ENCODE data around the gene CDK3.
"Not testable (repeated sequence)": the region's sequence is repeated elsewhere in the genome, so short reads cannot be mapped to it uniquely, and the experiment has no call there.

Gene CDK3

GRCh38 chr17:76000755-76001521 is at the start of gene CDK3:
CDK3 (plus strand) TSS chr17:76000855; CDS start chr17:76001426, 571 bp downstream.
- DNase-seq (ENCODE audit: low read depth in 2 of 3, low spot score in 2 of 3), result no peak

DNA sequence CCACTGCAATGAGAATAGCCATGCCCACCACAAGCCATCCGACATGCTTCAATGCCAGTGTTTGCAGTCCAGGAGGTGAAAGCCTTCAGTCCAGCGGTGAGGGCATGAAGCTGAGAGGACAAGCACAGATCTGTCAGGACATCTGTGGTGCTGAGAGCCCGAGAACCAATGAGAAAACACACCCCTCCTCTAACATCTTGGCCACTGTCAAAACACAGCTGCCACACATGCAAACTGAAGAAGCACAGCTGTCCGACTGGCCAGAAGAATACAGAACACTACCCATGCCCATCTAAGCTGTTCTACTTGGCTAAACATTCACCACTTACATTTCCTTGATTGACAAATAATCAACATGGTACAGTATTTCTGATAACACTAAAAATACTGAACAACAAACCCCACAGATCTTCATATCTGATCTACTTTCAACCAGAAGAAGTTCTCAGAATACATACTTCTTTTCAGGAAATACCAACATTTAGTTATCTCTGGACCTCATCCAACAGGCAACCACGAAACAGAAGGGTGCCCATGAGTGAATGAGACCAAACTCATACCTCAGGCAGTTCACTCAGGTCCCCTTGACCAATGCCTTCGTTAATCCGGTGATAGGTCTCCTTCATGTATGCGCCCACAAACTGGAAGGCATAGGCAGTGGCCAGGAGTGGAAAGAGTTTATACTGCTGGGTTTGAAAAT is 49.6 kb upstream of the CDK3 start:
- no peak for DNase-seq (ENCODE audit: low read depth in 2 of 3, low spot score in 2 of 3)

DNA sequence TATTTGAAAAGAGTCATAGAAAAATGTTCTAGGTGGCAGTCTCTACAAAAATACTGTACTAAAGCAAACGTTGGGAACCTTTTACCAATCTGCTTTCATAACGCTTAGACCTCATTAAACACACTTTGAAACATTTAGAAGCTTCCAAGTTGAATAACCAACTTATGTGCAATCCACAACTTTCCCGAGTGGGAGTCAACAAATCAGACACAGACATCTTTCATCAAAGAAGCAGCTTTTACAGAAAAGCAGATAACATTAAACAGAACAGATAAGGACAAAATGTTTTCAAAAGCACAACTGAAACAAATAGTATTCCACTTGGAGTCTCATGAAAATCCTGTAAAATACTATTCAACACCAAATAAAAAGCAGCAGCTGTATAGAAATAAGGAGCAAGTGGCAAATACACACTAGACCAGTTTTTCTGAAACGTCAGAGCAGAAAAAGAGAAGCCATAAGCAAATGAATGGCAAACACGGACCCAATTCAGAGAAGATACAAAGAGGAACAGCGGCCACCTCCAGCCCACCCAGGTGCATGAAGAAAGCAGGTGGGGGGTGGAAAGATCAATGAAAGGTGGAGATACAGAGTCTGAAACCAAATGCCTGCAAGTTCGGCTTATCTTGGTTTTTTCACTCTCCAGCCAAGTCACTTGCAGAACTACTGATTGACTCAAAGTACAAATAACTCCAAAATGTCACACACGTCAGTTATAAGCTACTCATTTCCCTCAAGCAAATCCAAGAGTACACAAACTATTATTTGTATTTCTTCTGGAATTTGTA is 41.4 kb upstream of the CDK3 start:
- no peak for DNase-seq (ENCODE audit: low read depth in 2 of 3, low spot score in 2 of 3)

- no peak for DNase-seq (ENCODE audit: low read depth in 2 of 3, low spot score in 2 of 3)
Measured at GRCh38 chr17:75959839-75960511, 40.7 kb upstream of the CDK3 start.

DNA sequence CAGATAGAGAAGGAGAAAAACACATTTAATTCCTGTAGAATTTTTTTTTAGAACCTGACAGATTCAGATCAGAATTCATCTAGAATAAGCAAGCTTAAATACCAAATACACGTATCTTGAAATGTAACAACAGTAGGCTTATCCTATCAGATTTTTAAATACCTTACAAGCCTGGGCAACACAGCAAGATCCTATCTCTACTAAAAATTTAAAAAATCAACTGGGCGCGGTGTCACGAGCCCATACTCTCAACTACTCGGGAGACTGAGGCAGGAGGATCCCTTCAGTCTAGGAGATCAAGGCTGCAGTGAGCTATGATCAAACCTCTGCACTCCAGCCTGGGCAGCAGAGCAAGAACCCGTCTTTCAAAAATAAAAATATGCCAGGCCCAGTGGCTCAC is 35.2 kb upstream of the CDK3 start:
- DNase-seq (ENCODE audit: low read depth in 2 of 3, low spot score in 2 of 3), result no peak

DNA sequence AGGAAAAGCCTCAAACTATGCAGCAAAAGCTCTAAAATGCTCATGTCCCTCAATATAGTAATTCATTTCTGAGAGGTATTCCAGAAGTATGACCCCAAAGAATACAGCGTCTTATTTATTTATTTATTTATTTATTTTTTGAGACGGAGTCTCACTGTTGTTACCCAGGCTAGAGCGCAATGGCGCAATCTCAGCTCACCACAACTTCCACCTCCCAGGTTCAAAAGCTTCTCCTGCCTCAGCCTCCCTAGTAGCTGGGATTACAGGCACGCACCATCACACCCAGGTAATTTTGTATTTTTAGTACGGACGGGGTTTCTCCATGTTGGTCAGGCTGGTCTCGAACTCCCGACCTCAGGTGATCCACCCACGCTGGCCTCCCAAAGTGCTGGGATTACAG is 31.6 kb upstream of the CDK3 start:
- DNase-seq (ENCODE audit: low read depth in 2 of 3, low spot score in 2 of 3), result not testable (repeated sequence)

- no peak for DNase-seq (ENCODE audit: low read depth in 2 of 3, low spot score in 2 of 3)
Measured at GRCh38 chr17:75970011-75970523, 30.6 kb upstream of the CDK3 start.

GRCh38 chr17:75970626-75971025 is 30.0 kb upstream of the CDK3 start:
- DNase-seq (ENCODE audit: low read depth in 2 of 3, low spot score in 2 of 3), result no peak

- not testable (repeated sequence) for DNase-seq (ENCODE audit: low read depth in 2 of 3, low spot score in 2 of 3)
Measured at GRCh38 chr17:75975187-75975586, 25.5 kb upstream of the CDK3 start.

DNA sequence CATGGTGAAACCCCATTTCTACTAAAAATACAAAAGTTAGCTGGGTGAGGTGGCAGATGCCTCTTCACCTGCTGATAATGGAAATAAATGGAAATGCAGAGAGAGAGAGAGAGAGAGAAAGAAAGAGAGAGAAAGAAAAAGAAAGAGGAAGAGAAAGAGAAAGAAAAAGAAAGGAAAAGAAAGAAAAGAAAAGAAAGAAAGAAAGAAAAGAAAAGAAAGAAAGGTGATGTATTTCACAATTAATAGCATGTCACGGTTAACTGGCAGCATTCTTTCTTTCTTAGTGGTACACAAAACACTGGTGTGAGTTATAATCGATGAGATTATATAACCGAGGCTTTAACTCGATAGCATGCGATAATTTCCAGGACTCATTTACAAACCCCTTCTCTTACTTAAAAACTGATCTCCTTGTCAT is 24.9 kb upstream of the CDK3 start:
- no peak for DNase-seq (ENCODE audit: low read depth in 2 of 3, low spot score in 2 of 3)

GRCh38 chr17:75976175-75976848 is 24.3 kb upstream of the CDK3 start:
- no peak for DNase-seq (ENCODE audit: low read depth in 2 of 3, low spot score in 2 of 3)

DNA sequence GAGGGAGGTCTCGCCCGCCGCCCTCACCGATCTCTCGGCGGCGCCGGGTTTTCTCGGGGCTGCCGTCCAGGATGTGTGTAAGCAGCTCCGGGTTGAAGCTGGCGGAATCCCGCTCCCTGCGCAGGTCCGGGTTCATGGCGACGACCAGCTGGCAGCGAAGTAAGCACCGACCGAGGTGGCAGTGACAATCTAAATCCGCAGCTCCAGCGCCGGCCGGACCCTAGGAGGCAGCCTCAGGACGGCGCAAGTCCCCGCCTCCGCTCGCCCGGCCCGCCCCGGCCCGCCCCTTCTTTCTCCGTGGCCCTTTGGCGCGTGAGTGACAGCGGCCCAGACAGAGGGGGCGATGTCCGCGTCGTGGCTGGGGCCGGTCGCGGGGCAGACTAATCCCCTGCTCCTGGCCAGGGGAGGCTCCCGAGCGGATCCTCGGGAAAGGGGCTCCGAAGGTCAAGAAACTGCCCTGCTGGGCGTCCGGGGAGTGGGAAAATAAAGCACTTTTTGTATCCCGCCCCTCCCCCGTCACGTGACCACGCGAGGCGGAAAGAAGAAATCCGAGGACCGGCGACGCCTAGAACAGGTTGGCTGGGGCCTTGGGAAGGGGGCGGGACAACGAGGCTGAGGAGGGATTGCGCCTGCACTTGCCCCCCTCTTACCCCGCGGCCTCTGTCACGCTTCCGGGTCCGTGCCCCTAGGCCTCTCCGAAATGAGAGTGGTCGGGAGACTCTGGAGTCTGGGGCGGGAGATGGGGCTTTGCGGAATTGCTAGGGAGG is 21.5 kb upstream of the CDK3 start, which contains the start of the genes ACOX1 and TEN1:
Gene ACOX1, minus strand, starts transcription at position 229 of the 767 bp plus-strand sequence. Its CDS starts 93 bp downstream, at position 136.
Gene TEN1, plus strand, starts transcription at position 303 of the 767 bp plus-strand sequence. CDS start 6,953 bp downstream, outside the sequence.
- DNase-seq (ENCODE audit: low read depth in 2 of 3, low spot score in 2 of 3), result peak; percentile 90 to 91 (median 90)

DNA sequence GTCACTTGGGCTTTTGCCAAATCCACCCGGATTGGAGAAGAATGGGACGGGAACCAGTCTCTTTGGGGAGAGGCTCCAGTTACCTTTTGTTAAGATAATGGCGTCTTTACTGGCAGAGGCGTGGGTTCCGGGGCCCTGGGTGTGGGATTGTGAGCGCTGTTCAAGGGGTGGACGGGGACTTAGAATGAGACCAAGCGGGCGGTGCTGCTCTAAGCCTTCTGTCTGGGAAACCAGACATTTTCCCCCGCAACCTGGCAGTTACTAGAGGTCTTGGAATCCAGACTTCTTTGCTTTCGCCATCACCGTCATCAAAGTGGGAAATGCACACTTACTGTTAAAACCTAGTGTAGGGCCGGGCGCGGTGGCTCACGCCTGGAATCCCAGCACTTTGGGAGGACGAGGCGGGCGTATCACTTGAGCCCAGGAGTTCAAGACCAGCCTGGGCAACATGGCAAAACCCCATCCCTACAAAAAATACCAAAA is 20.9 kb upstream of the CDK3 start:
- peak in 1 of 3 experiments; percentile 11 for DNase-seq (ENCODE audit: low read depth in 2 of 3, low spot score in 2 of 3)

DNA sequence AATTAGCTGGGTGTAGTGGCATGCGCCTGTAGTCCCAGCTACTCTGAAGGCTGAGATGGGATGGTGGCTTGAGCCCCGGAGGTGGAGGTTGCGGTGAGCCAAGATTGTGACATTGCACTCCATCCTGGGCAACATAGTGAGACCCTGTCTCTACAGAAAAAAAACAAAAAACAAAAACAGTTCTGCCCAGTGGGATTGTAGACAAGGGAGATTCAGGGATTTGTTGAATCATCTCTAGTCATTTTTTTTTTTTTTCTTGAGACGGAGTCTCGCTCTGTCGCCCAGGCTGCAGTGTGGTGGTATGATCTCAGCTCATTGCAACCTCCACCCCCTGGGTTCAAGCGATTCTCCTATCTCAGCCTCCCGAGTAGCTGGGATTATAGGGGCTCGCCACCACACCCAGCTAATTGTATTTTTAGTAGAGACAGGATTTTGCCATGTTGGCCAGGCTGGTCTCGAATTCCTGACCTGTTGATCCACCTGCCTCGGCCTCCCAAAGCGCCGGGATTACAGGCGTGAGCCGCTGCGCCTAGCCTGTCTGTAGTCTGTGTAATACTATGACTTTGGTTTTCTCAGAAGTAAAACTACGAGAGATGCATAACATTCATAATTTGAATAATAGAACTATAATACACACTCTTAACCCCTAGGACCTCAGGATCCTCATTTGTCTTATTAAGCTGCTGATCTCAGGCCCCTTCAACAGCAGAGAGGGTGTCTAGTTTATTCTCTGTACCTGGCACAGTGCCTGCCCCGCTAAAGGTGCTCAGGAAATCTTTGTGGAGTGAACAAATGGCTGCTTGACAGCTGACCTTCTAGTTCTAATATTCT is 20.3 kb upstream of the CDK3 start:
- no peak for DNase-seq (ENCODE audit: low read depth in 2 of 3, low spot score in 2 of 3)

DNA sequence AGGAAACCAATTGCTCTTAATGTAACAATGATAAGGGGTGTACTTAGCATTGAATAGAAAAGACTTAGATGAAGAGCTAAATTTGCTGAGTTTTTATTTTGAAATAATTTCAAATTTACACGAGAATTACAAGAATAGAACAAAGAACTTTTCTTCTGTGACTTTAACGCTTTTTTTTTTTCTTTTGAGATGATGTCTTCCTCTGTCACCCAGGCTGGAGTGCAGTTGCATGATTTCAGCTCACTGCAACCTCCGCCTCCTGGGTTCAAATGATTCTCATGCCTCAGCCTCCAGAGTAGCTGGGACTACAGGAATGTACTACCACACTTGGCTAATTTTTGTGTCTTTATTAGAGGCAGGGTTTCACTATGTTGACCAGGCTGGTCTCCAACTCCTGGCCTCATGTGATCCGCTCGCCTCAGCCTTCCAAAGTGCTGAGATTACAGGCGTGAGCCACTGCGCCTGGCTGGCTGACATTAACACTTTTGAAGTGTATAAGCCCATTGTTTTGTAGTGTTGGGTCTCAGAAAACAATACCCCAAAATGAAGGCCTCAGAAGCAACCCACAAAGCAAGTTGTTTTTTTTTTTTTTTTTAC is 19.5 kb upstream of the CDK3 start:
- no peak for DNase-seq (ENCODE audit: low read depth in 2 of 3, low spot score in 2 of 3)

DNA sequence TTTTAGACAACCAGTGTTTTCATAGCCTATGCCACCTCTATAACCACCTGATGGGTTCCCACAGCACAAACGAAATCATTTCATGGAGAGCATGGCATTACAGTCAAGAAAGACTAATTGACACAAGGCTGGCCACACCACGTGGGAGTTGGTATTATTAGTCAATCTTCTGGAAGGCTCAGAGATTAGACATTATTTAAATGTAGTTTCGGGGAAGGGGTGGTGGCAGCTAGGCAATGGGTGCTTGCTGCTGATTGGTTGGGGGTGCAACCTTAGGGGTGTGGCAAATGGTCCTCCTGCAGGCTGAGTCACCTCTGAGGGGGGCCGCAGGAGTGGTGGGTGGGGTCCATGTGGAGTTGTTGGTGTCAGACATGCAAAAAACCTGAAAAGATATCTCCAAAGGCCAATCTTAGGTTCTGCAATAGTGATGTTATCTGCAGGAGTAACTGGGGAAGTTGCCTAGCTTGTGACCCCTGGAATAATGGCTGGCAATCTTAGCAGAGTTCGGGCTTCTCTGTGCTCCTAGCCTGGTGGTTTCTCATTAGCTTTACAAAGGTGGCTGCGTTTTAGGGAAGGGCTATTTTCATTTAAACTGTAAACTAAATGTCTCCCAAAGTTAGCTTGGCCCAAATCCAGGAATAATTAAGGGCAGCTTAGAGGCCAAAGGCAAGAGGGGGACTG is 17.0 kb upstream of the CDK3 start:
- DNase-seq (ENCODE audit: low read depth in 2 of 3, low spot score in 2 of 3), result no peak

DNA sequence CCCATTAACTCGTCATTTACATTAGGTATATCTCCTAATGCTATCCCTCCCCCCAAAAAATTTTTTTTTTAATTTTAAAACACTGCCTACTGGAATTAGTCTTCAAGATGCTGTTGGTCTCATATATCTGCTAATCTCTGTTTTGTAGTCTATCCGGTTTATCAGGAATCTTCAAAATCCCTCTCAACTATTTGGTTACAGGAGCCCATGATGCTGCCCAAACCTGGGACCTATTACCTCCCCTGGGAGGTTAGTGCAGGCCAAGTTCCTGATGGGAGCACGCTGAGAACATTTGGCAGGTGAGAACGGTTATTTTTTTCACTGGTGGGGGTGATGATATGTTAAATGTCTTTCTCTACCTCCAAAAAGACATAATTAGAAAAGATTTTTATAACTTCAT is 14.7 kb upstream of the CDK3 start:
- no peak for DNase-seq (ENCODE audit: low read depth in 2 of 3, low spot score in 2 of 3)

All from activated CD8-positive, alpha-beta memory T cell treated with anti-CD3 and anti-CD28 coated beads for 48 hours (primary cell).